ENCODE data around the gene MRPL11.

The MRPL11 gene

DNA sequence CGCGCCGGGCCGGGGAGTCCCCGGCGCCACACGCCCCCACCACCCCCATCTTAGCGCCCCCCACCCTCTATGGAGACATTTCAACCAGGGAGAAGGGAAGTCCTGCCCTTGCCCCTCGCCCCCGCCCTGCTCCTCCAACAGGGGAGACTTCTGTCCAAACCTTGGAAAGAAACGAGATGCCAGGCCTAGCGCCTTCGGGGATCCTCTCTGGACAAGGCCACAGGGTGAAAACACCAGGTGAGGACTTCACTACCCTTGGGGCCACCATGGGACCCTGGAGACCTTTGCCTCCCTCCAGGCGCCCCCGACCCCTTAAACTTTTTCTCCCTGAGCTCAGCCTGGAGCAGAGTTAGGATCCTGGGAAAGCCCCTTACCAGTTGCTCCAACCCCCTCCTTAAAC is 29.4 kb downstream of the MRPL11 start:
- Histone ChIP-seq H3K36me3 (no peaks in the 10 kb centered on the region), H4K20me1 (peaks cover 0 to 50% (median 8%) of the 10 kb centered on the region in 11 experiments; a peak in 11 of 22 replicates), H3K27ac (no peak overlapping the region), H3K4me2 (peak overlapping the region in 10 of 11 experiments; percentile 90 to 100 (median 98); a peak in 20 of 22 replicates), H3K4me3 (peak overlapping the region in 5 of 10 experiments; percentile 57 to 73 (median 64); a peak in 6 of 20 replicates), H3K9me3 (replicated peaks in 1 of 11) (no peaks in the 10 kb centered on the region), H3K27me3 (peaks cover 57 to 59% (median 58%) of the 10 kb centered on the region in 11 experiments), H3K4me1 (peaks cover 0 to 8% (median 2%) of the 10 kb centered on the region in 10 experiments; a peak in 7 of 20 replicates), H3K9ac (no peak overlapping the region; a peak in 2 of 22 replicates)
- TF ChIP-seq Cebpa-rat (IDR thresholded peaks at IDR 0.05), result no peak

GRCh38 chr11:66408488-66409214 is 30.0 kb downstream of the MRPL11 start:
- Histone ChIP-seq H3K9me3 (replicated peaks in 1 of 11) (no peaks in the 10 kb centered on the region), H3K9ac (peak overlapping the region; percentile 21 to 71 (median 53); a peak in 16 of 22 replicates), H3K4me2 (peak overlapping the region; percentile 90 to 100 (median 99)), H4K20me1 (peaks cover 0 to 44% (median 7%) of the 10 kb centered on the region in 11 experiments; a peak in 11 of 22 replicates), H3K36me3 (no peaks in the 10 kb centered on the region), H3K27ac (peak overlapping the region in 1 of 11 experiments; percentile 33; a peak in 1 of 22 replicates), H3K4me1 (peaks cover 0 to 8% (median 2%) of the 10 kb centered on the region in 10 experiments; a peak in 7 of 20 replicates), H3K27me3 (peaks cover 51 to 53% (median 52%) of the 10 kb centered on the region in 11 experiments), H3K4me3 (peak overlapping the region; percentile 48 to 73 (median 60))
- TF ChIP-seq Cebpa-rat (IDR thresholded peaks at IDR 0.05), result no peak

- Histone ChIP-seq H3K9me3 (replicated peaks in 1 of 11) (no peaks in the 10 kb centered on the region), H3K9ac (peak overlapping the region in 2 of 11 experiments; percentile 27 to 31; a peak in 2 of 22 replicates), H3K4me2 (no peak overlapping the region), H3K27ac (no peak overlapping the region), H4K20me1 (peaks cover 0 to 34% (median 5%) of the 10 kb centered on the region in 11 experiments; a peak in 8 of 22 replicates), H3K27me3 (peaks cover 41 to 43% (median 42%) of the 10 kb centered on the region in 11 experiments), H3K36me3 (no peaks in the 10 kb centered on the region), H3K4me1 (peaks cover 0 to 8% (median 2%) of the 10 kb centered on the region in 10 experiments; a peak in 7 of 20 replicates), H3K4me3 (no peak overlapping the region)
- no peak for TF ChIP-seq Cebpa-rat (IDR thresholded peaks at IDR 0.05)
Observed at GRCh38 chr11:66407651-66408050, 31.0 kb downstream of the MRPL11 start.

- Histone ChIP-seq H3K27me3 (no peaks in the 10 kb centered on the region), H3K9ac (no peak overlapping the region)
Observed at GRCh38 chr11:66393954-66394353, 44.7 kb downstream of the MRPL11 start.

DNA sequence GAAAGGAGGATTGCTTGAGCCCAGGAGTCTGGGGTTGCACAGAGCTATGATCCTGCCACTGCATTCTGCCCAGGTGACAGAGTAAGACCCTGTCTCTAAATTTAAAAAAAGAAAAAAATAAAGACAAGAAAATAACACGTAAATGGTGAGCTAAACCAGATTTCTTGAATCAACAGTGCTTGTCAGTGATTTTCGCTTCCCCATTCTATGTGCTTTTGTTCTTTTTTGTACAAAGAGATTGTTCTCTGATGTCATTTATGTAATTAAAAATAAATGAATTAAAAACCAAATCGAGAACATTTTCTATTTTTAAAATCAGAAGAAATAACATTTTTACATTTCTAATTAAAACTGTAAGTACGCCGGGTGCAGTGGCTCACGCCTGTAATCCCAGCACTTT is 47.3 kb downstream of the MRPL11 start:
- H3K36me3 ChIP-seq, result no peaks in the 10 kb centered on the region
- H4K20me1 ChIP-seq, result no peaks in the 10 kb centered on the region
- H3K4me2 ChIP-seq, result no peak overlapping the region
- no peak overlapping the region for H3K9ac ChIP-seq
- TF ChIP-seq Cebpa-rat (IDR thresholded peaks at IDR 0.05), result no peak
- no peak overlapping the region for H3K4me3 ChIP-seq
- no peak overlapping the region for H3K27ac ChIP-seq
- H3K27me3 ChIP-seq, result no peaks in the 10 kb centered on the region
- H3K9me3 ChIP-seq (replicated peaks in 1 of 11), result no peaks in the 10 kb centered on the region
- H3K4me1 ChIP-seq, result peaks cover 5 to 10% (median 7%) of the 10 kb centered on the region in 10 experiments; a peak in 16 of 20 replicates

More at GRCh38 chr11:66393954-66394353, 44.7 kb downstream of the MRPL11 start:
- H3K27ac ChIP-seq, result no peak overlapping the region
- H3K4me1 ChIP-seq, result peaks cover 0 to 7% (median 1%) of the 10 kb centered on the region in 10 experiments; a peak in 2 of 20 replicates
- no peaks in the 10 kb centered on the region; a peak in 1 of 22 replicates for H4K20me1 ChIP-seq
- no peak overlapping the region for H3K4me2 ChIP-seq
- no peak for TF ChIP-seq Cebpa-rat (IDR thresholded peaks at IDR 0.05)
- no peak overlapping the region for H3K4me3 ChIP-seq
- no peaks in the 10 kb centered on the region for H3K9me3 ChIP-seq (replicated peaks in 1 of 11)
- no peaks in the 10 kb centered on the region for H3K36me3 ChIP-seq

- Histone ChIP-seq H4K20me1 (no peaks in the 10 kb centered on the region), H3K4me1 (peaks cover 7 to 24% (median 20%) of the 10 kb centered on the region in 10 experiments; a peak in 18 of 20 replicates), H3K9ac (no peak overlapping the region), H3K4me3 (no peak overlapping the region), H3K9me3 (replicated peaks in 1 of 11) (no peaks in the 10 kb centered on the region), H3K36me3 (no peaks in the 10 kb centered on the region), H3K4me2 (no peak overlapping the region), H3K27me3 (no peaks in the 10 kb centered on the region), H3K27ac (no peak overlapping the region)
- TF ChIP-seq Cebpa-rat (IDR thresholded peaks at IDR 0.05), result no peak
Observed at GRCh38 chr11:66388780-66389386, 49.8 kb downstream of the MRPL11 start.

- peak in 10 of 11 experiments; percentile 46 to 99 (median 96); a peak in 17 of 22 replicates for TF ChIP-seq Cebpa-rat (IDR thresholded peaks at IDR 0.05)
- H3K27ac ChIP-seq, result peak overlapping the region in 9 of 11 experiments; percentile 39 to 80 (median 74); a peak in 18 of 22 replicates
- no peaks in the 10 kb centered on the region for H3K27me3 ChIP-seq
- no peaks in the 10 kb centered on the region for H4K20me1 ChIP-seq
- peak overlapping the region; percentile 38 to 82 (median 72) for H3K4me2 ChIP-seq
- no peaks in the 10 kb centered on the region for H3K9me3 ChIP-seq (replicated peaks in 1 of 11)
- H3K4me3 ChIP-seq, result peak overlapping the region in 4 of 10 experiments; percentile 5 to 39 (median 16); a peak in 4 of 20 replicates
- H3K36me3 ChIP-seq, result no peaks in the 10 kb centered on the region
- H3K9ac ChIP-seq, result peak overlapping the region in 10 of 11 experiments; percentile 11 to 63 (median 52); a peak in 14 of 22 replicates
- H3K4me1 ChIP-seq, result peaks cover 5 to 24% (median 20%) of the 10 kb centered on the region in 10 experiments; a peak in 18 of 20 replicates
Observed at GRCh38 chr11:66386171-66387069, 52.2 kb downstream of the MRPL11 start.
